Measurements from ENCODE around the gene CLCN6. TPM values are rescaled to one million over a fixed set of nuclear protein-coding genes. Genes with fewer than 3 reads are reported as not detected.

CLCN6 gene
- total RNA-seq, 1 donor from 2014 or later = 16.1 TPM

DNA sequence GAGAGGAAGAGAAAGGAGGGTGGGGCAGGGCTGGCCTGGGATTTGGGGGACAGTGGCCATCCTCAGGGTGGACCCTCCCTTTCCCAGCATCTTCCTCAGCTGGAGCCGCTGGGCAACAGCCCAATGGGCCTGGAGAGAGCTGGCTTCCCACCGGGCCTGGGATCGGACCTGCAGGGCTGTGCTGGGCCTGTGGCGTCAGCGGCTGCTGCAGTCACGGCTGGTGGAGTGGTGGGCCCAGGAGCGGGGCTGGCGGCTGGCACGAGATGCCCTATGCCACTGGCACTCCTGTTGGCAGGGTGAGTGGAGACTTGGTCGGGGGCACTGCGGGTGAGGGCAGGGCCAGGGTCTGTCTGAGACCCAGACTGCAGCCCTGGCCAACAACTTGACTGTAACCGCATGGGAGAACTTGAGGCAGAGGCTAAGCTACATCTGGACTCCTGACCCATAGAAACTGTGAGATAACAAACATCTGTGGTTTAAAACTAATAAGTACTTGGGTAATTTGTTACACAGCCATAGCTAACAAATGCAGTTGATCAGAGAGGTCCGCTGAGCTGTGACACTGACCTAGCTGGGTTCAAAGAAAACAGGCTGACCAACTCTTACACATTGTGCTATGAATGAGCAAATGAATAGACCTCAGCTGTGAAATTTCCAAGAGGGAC lies 26.1 kb upstream of the CLCN6 start:
- H3K4me1 ChIP-seq = peaks cover 7% of the 10 kb centered on the region
- no peaks in the 10 kb centered on the region for H3K9me3 ChIP-seq (replicated peaks)
- H3K4me3 ChIP-seq = no peak overlapping the region
- no peaks in the 10 kb centered on the region for H3K36me3 ChIP-seq
- intact Hi-C loops (cut with micrococcal nuclease) = no loop called here
- H3K27ac ChIP-seq (replicated peaks) = no peak overlapping the region
- no peaks in the 10 kb centered on the region for H3K27me3 ChIP-seq (ENCODE audit: low read depth)
- no peak for DNase-seq
- TF ChIP-seq, protein P1, sequence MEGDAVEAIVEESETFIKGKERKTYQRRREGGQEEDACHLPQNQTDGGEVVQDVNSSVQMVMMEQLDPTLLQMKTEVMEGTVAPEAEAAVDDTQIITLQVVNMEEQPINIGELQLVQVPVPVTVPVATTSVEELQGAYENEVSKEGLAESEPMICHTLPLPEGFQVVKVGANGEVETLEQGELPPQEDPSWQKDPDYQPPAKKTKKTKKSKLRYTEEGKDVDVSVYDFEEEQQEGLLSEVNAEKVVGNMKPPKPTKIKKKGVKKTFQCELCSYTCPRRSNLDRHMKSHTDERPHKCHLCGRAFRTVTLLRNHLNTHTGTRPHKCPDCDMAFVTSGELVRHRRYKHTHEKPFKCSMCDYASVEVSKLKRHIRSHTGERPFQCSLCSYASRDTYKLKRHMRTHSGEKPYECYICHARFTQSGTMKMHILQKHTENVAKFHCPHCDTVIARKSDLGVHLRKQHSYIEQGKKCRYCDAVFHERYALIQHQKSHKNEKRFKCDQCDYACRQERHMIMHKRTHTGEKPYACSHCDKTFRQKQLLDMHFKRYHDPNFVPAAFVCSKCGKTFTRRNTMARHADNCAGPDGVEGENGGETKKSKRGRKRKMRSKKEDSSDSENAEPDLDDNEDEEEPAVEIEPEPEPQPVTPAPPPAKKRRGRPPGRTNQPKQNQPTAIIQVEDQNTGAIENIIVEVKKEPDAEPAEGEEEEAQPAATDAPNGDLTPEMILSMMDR (IDR thresholded peaks at IDR 0.05; ENCODE audit: borderline replicate concordance) = no peak

DNA sequence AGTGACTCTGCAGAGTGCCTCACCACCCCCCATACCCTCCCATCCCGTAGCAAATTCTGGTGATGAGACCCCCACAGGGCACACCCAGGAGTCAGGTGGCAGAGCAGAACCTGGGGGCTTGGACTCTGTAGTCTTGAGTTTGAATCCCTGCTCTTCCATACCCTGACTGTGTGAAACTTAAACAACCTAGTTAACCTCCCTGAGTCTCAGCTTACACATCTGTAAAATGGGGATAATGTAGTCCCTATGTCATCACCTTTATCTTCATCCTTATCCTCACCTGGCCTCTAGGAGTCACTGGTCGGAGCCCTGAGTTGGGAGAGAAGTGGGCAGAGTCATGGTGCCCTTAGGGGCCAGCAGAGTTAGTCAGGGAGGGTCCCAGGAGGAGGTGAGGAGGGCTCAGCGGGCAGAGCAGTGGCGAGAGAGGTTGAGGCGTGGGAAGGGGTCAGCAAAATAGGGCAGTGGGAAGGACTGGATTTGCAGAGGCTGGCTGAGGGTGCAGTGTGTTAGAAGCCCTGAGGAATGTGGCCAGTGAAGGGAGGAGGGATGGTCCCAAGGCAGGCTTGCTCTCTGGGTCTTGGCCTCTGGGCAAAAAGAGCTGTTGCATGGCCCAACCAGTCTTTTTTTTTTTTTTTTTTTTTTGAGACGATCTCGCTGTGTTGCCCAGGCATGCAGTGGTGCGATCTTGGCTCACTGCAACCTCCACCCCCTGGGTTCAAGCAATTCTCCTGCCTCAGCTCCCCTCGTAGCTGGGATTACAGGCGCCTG lies 25.4 kb upstream of the CLCN6 start:
- Histone ChIP-seq H3K36me3 (no peaks in the 10 kb centered on the region), H3K4me3 (no peak overlapping the region), H3K4me1 (peaks cover 14% of the 10 kb centered on the region), H3K27ac (replicated peaks) (no peak overlapping the region), H3K9me3 (replicated peaks) (no peaks in the 10 kb centered on the region), H3K27me3 (ENCODE audit: low read depth) (no peaks in the 10 kb centered on the region)
- intact Hi-C loops (cut with micrococcal nuclease) = no loop called here
- DNase-seq = no peak
- TF ChIP-seq, protein P1 (IDR thresholded peaks at IDR 0.05; ENCODE audit: borderline replicate concordance) = no peak

DNA sequence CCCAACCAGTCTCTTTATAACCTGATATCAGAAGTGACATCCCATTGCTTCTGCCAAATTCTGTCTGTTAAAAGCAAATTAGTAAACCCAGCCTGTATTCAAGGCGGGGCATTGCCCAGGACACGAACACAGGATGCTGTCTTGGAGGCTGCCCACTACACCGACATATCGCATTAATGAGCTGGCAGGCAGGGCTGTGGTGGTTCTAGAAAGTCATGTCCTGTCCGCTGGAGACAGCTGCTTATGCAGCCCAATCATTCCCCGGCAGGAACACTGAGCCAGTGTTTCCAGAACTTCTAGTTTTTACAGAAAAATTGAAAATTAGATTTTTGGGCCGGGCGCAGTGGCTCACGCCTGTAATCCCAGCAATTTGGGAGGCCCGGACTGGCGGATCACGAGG lies 24.7 kb upstream of the CLCN6 start:
- intact Hi-C loops (cut with micrococcal nuclease) = no loop called here
- no peak for DNase-seq

DNA sequence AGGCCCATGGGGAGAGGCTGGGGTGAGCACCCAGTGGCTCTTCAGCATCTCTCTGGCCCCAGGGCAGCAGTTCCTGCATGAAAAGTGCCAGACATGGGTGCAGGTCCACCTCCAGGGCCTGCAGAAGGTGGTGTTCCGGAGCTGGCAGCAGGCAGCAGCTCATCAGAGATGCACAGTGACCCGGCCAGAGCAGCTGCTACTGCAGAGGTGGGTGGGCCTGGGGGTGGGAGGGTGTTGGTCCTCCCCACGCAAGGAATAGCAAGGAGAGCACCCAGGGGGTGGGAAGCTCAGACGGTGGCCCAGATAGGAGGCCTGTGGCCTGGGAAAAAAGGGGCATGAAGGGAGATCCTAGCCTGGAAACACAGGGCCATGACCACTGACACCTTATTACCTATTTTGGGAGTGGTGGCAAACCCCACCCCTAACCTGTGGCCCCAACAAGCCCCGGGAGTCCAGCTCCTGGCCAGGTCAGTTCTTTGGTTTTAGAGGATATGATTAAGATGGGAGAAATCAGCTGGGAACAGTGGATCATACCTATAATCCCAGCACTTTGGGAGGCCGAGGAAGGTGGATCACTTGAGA lies 23.8 kb upstream of the CLCN6 start:
- Histone ChIP-seq H3K4me3 (no peak overlapping the region), H3K27me3 (ENCODE audit: low read depth) (no peaks in the 10 kb centered on the region), H3K27ac (replicated peaks) (no peak overlapping the region), H3K36me3 (no peaks in the 10 kb centered on the region), H3K9me3 (replicated peaks) (no peaks in the 10 kb centered on the region), H3K4me1 (peaks cover 30% of the 10 kb centered on the region)
- TF ChIP-seq, protein P1 (IDR thresholded peaks at IDR 0.05; ENCODE audit: borderline replicate concordance) = no peak
- DNase-seq = no peak
- intact Hi-C loops (cut with micrococcal nuclease) = no loop called here

More for the DNA sequence above, 24.7 kb upstream of the CLCN6 start:
- Histone ChIP-seq H3K36me3 (no peaks in the 10 kb centered on the region), H3K4me3 (no peak overlapping the region), H3K27me3 (ENCODE audit: low read depth) (no peaks in the 10 kb centered on the region), H3K4me1 (peaks cover 21% of the 10 kb centered on the region), H3K9me3 (replicated peaks) (no peaks in the 10 kb centered on the region), H3K27ac (replicated peaks) (no peak overlapping the region)
- TF ChIP-seq, protein P1 (IDR thresholded peaks at IDR 0.05; ENCODE audit: borderline replicate concordance) = no peak

DNA sequence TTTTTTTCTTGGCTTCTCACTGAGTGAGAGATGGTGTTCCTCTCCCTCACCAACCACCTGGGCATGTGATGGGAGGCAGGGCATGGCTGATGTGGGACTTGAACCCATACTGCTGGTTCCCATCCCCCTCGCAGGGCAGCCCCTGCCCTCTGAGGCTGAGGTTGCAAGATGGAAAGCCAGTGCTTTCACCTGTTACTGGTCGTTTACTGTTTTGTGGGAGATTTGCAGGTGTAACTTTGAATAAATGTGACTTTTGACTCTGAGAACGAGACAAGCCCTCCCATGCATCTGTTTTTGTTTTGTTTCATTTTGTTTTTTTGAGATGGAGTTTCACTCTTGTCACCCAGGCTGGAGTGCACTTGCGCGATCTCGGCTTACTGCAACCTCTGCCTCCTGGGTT lies 22.4 kb upstream of the CLCN6 start:
- Histone ChIP-seq H3K4me3 (no peak overlapping the region), H3K27ac (replicated peaks) (no peak overlapping the region), H3K9me3 (replicated peaks) (no peaks in the 10 kb centered on the region), H3K27me3 (ENCODE audit: low read depth) (no peaks in the 10 kb centered on the region), H3K36me3 (no peaks in the 10 kb centered on the region), H3K4me1 (peaks cover 44% of the 10 kb centered on the region)
- no peak for DNase-seq
- TF ChIP-seq, protein P1 (IDR thresholded peaks at IDR 0.05; ENCODE audit: borderline replicate concordance) = no peak
- intact Hi-C loops (cut with micrococcal nuclease) = no loop called here

Measured in left ventricle myocardium inferior (tissue), 1 donor.